HEK293 (cell line): Measurements from ENCODE around the gene DLX5.

Source experiments
- YY1 ChIP-seq: fragments of 450-650 bp; formaldehyde crosslinking; IDR thresholded peaks from 2 replicates; pipeline ENCODE4 v1.5.1; 2018; ENCODE audit warnings: missing biosample characterization, missing genetic modification characterization
- ZNF274 ChIP-seq, 2 experiments: fragments of 200-500 bp in 1 of 2; fragments of 450-650 bp in 1 of 2; sonication (Bioruptor generic) in 1 of 2; formaldehyde crosslinking in 1 of 2; IDR thresholded peaks; 2 replicates each; pipeline versions ENCODE4 v1.5.1 to v1.6.1; 2014 to 2016; ENCODE audit warnings: borderline replicate concordance in 1 of 2, inconsistent platforms in 1 of 2, low read length in 1 of 2, missing biosample characterization in 1 of 2, missing genetic modification characterization in 1 of 2
- ZNF398 ChIP-seq: fragments of 450-650 bp; formaldehyde crosslinking; IDR thresholded peaks from 2 replicates; pipeline ENCODE4 v1.5.1; 2017; ENCODE audit warnings: missing biosample characterization, missing genetic modification characterization
- ZNF433 ChIP-seq: fragments of 450-650 bp; formaldehyde crosslinking; IDR thresholded peaks from 2 replicates; pipeline ENCODE4 v1.5.1; 2016; ENCODE audit warnings: missing biosample characterization, missing genetic modification characterization, low read depth

- TF ChIP-seq ZNF274 (IDR thresholded peaks at IDR 0.05; ENCODE audit: low read length) (no peak), ZNF274 (tag by site-specific recombination; IDR thresholded peaks at IDR 0.05; ENCODE audit: borderline replicate concordance) (no peak), ZNF433 (tag by site-specific recombination) (no peak), YY1 (tag by site-specific recombination) (no peak), ZNF398 (tag by site-specific recombination) (peak; percentile 54; the same call in 1 of the 2 replicates)
These were observed 19.2 kb downstream of the DLX5 start, which contains the start of gene DLX6 for GRCh38 chr7:97005183-97006054.
